Stimulated activated CD4-positive, alpha-beta T cell treated with anti-CD3 and anti-CD28 coated beads, Interleukin-12 subunit alpha, Interleukin-12 subunit beta, amount 100 ng/mL, for 24 hours (primary cell): ENCODE measurements around the gene CMC2.
A peak's percentile ranks its signal among the peaks of the same experiment; 100 is the strongest.

ENCODE experiments used
- DNase-seq, 2 experiments: peaks; one replicate each; pipeline ENCODE4 v3.0.0-alpha.2; 2020; ENCODE audit warnings: low read depth in 2 of 2

CMC2 gene

GRCh38 chr16:80932708-80933095 is 74.0 kb downstream of the CMC2 start:
- no peak for DNase-seq

- DNase-seq = no peak
These were observed 74.6 kb downstream of the CMC2 start for GRCh38 chr16:80931801-80932707.

GRCh38 chr16:80924372-80924978 is 82.2 kb downstream of the CMC2 start:
- peak in 1 of 2 experiments; percentile 38 for DNase-seq

GRCh38 chr16:80923356-80923755 is 83.3 kb downstream of the CMC2 start:
- DNase-seq = no peak
